ENCODE data around the gene MRPS25. TPM values are rescaled to one million over a fixed set of nuclear protein-coding genes. Genes with fewer than 3 reads are reported as not detected.

The MRPS25 gene
- polyA plus RNA-seq, 1 experiment: 17.0 TPM

GRCh38 chr3:15045667-15046066 is 19.4 kb downstream of the MRPS25 start:
- POLR2A ChIA-PET: no interaction called here
- DNase-seq (ENCODE audit: low read depth): no peak
- TF ChIP-seq, protein P1, sequence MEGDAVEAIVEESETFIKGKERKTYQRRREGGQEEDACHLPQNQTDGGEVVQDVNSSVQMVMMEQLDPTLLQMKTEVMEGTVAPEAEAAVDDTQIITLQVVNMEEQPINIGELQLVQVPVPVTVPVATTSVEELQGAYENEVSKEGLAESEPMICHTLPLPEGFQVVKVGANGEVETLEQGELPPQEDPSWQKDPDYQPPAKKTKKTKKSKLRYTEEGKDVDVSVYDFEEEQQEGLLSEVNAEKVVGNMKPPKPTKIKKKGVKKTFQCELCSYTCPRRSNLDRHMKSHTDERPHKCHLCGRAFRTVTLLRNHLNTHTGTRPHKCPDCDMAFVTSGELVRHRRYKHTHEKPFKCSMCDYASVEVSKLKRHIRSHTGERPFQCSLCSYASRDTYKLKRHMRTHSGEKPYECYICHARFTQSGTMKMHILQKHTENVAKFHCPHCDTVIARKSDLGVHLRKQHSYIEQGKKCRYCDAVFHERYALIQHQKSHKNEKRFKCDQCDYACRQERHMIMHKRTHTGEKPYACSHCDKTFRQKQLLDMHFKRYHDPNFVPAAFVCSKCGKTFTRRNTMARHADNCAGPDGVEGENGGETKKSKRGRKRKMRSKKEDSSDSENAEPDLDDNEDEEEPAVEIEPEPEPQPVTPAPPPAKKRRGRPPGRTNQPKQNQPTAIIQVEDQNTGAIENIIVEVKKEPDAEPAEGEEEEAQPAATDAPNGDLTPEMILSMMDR (IDR thresholded peaks at IDR 0.05; ENCODE audit: insufficient read depth, low read depth, low read length): no peak
- CTCF ChIA-PET: interaction anchor here (0.6 kb wide), 1 partner anchor 1245 kb away, joined by 3 read pairs; no protein-coding TSS in a partner anchor
- Histone ChIP-seq H3K4me3 (ENCODE audit: low read depth, low read length) (no peak overlapping the region), H3K27me3 (ENCODE audit: control insufficient read depth, insufficient read depth, low read length) (no peaks in the 10 kb centered on the region), H3K36me3 (ENCODE audit: control insufficient read depth, insufficient read depth, low read length) (peaks cover 14% of the 10 kb centered on the region)

- TF ChIP-seq, protein P1 (IDR thresholded peaks at IDR 0.05; ENCODE audit: insufficient read depth, low read depth, low read length): no peak
- POLR2A ChIA-PET: interaction anchor here (0.8 kb wide), 1 partner anchor 21 kb away, joined by 3 read pairs; the partner anchor contains the start of gene MRPS25
- CTCF ChIA-PET: interaction anchor here (1.1 kb wide), 1 partner anchor 123 kb away, joined by 3 read pairs; no protein-coding TSS in a partner anchor
These were observed 20.8 kb downstream of the MRPS25 start for GRCh38 chr3:15044326-15044725.

DNA sequence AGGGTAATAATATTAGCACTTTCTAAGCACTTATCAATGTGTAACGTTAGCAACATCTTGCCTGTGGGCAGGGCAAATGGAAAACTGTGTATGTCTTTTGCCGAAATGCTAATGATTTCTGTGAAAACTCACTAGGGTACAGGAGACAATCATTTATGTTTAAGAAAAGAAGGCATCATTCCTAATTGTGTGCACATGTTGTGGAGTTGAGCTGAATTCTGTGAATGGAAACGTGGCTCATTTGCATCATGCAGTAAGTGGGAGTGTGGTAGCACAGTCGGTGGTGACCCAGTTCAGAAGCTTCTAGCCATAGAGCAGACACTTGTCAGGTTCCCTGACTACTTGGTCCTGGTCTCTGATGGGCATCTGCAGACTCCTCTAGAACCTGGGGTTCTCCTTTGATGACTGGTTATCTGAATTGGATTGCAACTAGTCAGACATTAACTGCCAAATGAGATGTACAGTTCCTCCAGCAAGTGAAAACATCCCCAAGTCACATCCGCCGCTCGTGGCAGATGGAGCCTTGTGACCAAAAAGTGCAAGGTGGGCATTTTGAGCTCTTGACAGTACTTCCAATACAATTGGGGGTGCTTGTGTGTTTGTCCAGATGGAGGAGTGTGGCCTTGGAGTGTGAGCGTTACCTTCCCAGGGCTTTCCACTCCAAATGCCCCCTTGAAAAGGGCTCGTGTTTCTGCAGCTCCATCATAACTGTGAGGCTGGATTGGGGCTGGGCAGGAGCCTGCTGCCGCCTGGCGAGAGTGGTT is 21.5 kb downstream of the MRPS25 start:
- DNase-seq (ENCODE audit: low read depth): no peak
- CTCF ChIA-PET: no interaction called here
- H3K4me3 ChIP-seq (ENCODE audit: low read depth, low read length): no peak overlapping the region
- POLR2A ChIA-PET: no interaction called here
- TF ChIP-seq, protein P1 (IDR thresholded peaks at IDR 0.05; ENCODE audit: insufficient read depth, low read depth, low read length): no peak
- H3K27me3 ChIP-seq (ENCODE audit: control insufficient read depth, insufficient read depth, low read length): no peaks in the 10 kb centered on the region
- H3K36me3 ChIP-seq (ENCODE audit: control insufficient read depth, insufficient read depth, low read length): peaks cover 13% of the 10 kb centered on the region

More at GRCh38 chr3:15044326-15044725, 20.8 kb downstream of the MRPS25 start:
- no peak for DNase-seq (ENCODE audit: low read depth)
- no peak overlapping the region for H3K4me3 ChIP-seq (ENCODE audit: low read depth, low read length)
- peaks cover 13% of the 10 kb centered on the region for H3K36me3 ChIP-seq (ENCODE audit: control insufficient read depth, insufficient read depth, low read length)
- H3K27me3 ChIP-seq (ENCODE audit: control insufficient read depth, insufficient read depth, low read length): no peaks in the 10 kb centered on the region

DNA sequence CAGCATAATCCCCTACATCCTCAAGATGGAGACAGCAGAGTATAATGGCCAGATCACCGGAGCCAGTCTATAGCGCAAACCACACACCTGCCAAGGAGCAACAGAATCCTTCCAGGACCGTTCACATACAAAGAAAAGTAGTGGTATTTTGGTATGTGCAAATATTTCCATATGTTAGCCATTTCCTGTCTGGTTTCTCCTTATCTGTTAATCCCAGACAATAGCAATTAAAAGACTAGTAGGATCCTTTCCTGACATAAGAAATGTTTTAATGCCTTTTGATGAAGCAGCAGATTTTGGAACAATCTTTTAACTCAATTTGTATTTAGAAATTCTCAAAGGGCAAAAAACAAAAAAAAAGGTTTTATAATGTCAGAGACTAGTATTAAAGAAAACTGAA is 22.2 kb downstream of the MRPS25 start:
- TF ChIP-seq, protein P1 (IDR thresholded peaks at IDR 0.05; ENCODE audit: insufficient read depth, low read depth, low read length): no peak
- POLR2A ChIA-PET: no interaction called here
- H3K4me3 ChIP-seq (ENCODE audit: low read depth, low read length): no peak overlapping the region
- no peak for DNase-seq (ENCODE audit: low read depth)
- no peaks in the 10 kb centered on the region for H3K27me3 ChIP-seq (ENCODE audit: control insufficient read depth, insufficient read depth, low read length)
- CTCF ChIA-PET: interaction anchor here (1.3 kb wide), 1 partner anchor 10 kb away, joined by 3 read pairs; no protein-coding TSS in a partner anchor
- peaks cover 13% of the 10 kb centered on the region for H3K36me3 ChIP-seq (ENCODE audit: control insufficient read depth, insufficient read depth, low read length)

- no peak for DNase-seq (ENCODE audit: low read depth)
- TF ChIP-seq, protein P1 (IDR thresholded peaks at IDR 0.05; ENCODE audit: insufficient read depth, low read depth, low read length): no peak
- ChIA-PET POLR2A (no interaction called here), CTCF (interaction anchor here (1.2 to 1.3 kb wide), 2 partner anchors 11 to 88 kb away, joined by 3 read pairs; no protein-coding TSS in a partner anchor)
- no peaks in the 10 kb centered on the region for H3K27me3 ChIP-seq (ENCODE audit: control insufficient read depth, insufficient read depth, low read length)
- H3K36me3 ChIP-seq (ENCODE audit: control insufficient read depth, insufficient read depth, low read length): peaks cover 11% of the 10 kb centered on the region
- no peak overlapping the region for H3K4me3 ChIP-seq (ENCODE audit: low read depth, low read length)
These were observed 23.2 kb downstream of the MRPS25 start for GRCh38 chr3:15041950-15042349.

Data from BJ (cell line).